Measurements from ENCODE around the gene DRGX. TPM values are rescaled to one million over a fixed set of nuclear protein-coding genes. Genes with fewer than 3 reads are reported as not detected.

The DRGX gene
- total and polyA plus RNA-seq, 2 experiments from 2014 or later = 0.09 TPM; not detected in 1

- Histone ChIP-seq H3K4me2 (ENCODE audit: unreplicated experiment) (no peak overlapping the region), H3K9ac (no peak overlapping the region), H3K4me1 (ENCODE audit: insufficient read depth) (no peaks in the 10 kb centered on the region), H3K79me2 (ENCODE audit: insufficient read depth) (no peaks in the 10 kb centered on the region), H3F3A (ENCODE audit: insufficient read depth) (no peaks in the 10 kb centered on the region), H3K4me3 (no peak overlapping the region), H4K20me1 (ENCODE audit: insufficient read depth) (no peaks in the 10 kb centered on the region), H2AFZ (no peak overlapping the region), H3K9me2 (ENCODE audit: insufficient read depth) (no peaks in the 10 kb centered on the region), H3K27ac (no peak overlapping the region), H3K27me3 (replicated peaks; ENCODE audit: insufficient read depth) (peaks cover 96% of the 10 kb centered on the region), H3K36me3 (ENCODE audit: low read depth) (no peaks in the 10 kb centered on the region), H3K9me3 (ENCODE audit: low read depth) (no peaks in the 10 kb centered on the region)
- WGBS, 2 experiments (ENCODE audit: low coverage in 1 of 2, low lambda C conversion rate in 2 of 2, missing lambda C conversion rate in 2 of 2) = 70 to 71% methylated on average over 2 of the region's 2 CpGs
- in situ Hi-C loops (cut with MboI) = loop anchor here (10.0 kb wide), 1 partner anchor 114 kb away; no protein-coding TSS in a partner anchor
- no peak for TF ChIP-seq EZH2 (IDR thresholded peaks at IDR 0.05; ENCODE audit: insufficient read depth, poor library complexity, severe bottlenecking)
- no peak for DNase-seq
These were observed 4.5 kb upstream of the DRGX start for GRCh38 chr10:49400365-49400764.

DNA sequence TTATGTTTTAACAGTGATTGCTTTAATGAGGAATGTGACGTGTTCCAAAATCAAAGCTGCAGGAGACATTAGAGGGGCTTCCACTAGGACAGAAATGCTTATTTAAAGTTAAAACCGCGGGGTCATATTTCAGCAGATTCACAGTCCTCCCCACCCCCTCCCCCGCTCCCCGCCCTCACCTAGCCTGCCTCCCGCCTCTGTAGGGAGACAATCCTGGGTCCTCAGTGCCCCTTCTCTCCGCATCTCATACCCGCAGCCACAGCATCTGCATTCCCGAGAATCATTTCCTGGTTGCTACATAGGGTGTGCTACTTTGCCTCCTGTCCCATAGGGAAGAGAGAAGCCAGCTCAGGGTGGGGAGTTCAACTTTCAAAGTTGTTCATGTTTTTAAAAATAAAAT lies 3.1 kb upstream of the DRGX start:
- WGBS, 2 experiments (ENCODE audit: low coverage in 1 of 2, low lambda C conversion rate in 2 of 2, missing lambda C conversion rate in 2 of 2) = 5 to 14% methylated on average over 9 of the region's 9 CpGs
- TF ChIP-seq EZH2 (IDR thresholded peaks at IDR 0.05; ENCODE audit: insufficient read depth, poor library complexity, severe bottlenecking) = no peak
- no peak for TF ChIP-seq EZH2phosphoT487 (IDR thresholded peaks at IDR 0.05; ENCODE audit: insufficient read depth, low read depth)
- no peaks in the 10 kb centered on the region for H3K9me3 ChIP-seq (ENCODE audit: low read depth)
- no peak overlapping the region for H2AFZ ChIP-seq
- no peak overlapping the region for H3K4me2 ChIP-seq (ENCODE audit: unreplicated experiment)
- in situ Hi-C loops (cut with MboI) = no loop called here
- no peaks in the 10 kb centered on the region for H3K4me1 ChIP-seq (ENCODE audit: insufficient read depth)
- H3F3A ChIP-seq (ENCODE audit: insufficient read depth) = no peaks in the 10 kb centered on the region
- no peaks in the 10 kb centered on the region for H3K79me2 ChIP-seq (ENCODE audit: insufficient read depth)
- no peaks in the 10 kb centered on the region for H3K9me2 ChIP-seq (ENCODE audit: insufficient read depth)
- H4K20me1 ChIP-seq (ENCODE audit: insufficient read depth) = no peaks in the 10 kb centered on the region
- peaks cover 99% of the 10 kb centered on the region for H3K27me3 ChIP-seq (replicated peaks; ENCODE audit: insufficient read depth)
- H3K4me3 ChIP-seq = no peak overlapping the region
- DNase-seq = no peak
- no peak overlapping the region for H3K9ac ChIP-seq
- H3K36me3 ChIP-seq (ENCODE audit: low read depth) = no peaks in the 10 kb centered on the region
- no peak overlapping the region for H3K27ac ChIP-seq

DNA sequence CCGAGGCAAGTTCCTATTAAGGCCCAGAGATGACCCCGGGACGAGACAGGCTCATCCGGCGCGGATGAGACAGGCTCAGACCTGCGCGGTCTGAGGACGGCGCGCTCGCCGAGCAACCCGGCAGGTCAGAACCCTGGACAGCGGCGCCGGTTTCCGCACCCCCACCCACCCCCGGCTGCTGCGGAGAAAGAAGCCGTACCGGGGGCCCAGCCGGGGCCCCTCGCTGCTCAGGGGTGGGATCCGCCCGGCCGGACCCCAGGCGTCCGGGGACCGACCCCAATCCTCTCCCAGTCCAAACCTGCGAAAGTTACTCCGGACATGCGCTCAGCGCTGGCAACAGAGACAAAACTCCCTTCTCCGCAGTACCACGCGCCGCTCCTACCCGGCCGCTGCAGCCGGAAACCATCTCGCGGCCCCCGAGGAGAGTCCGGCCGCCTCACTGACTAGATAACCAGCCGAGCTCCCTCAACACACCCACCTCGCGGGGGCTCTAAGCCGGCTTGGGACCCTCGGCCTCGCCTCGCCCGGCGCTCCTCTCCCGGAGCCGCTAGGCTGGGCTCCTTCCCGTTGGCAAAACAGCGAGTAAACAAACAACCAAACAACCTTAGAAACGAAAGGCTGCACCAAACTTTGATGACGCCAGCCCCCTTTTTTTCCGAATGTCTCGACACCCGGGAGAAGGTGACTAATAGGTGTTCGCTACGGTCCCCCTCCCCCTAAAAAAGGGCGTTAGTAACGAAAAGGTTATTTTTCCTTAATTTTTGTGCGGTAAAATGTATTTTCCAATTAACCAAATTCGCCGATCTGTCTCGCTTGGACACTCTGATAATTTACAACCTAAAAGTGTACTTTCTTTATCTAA lies 2.3 kb upstream of the DRGX start:
- 9 to 10% methylated on average over 61 to 72 of the region's 72 CpGs for WGBS, 2 experiments (ENCODE audit: low coverage in 1 of 2, low lambda C conversion rate in 2 of 2, missing lambda C conversion rate in 2 of 2)
- Histone ChIP-seq H3K4me3 (peak overlapping the region; percentile 50), H3K9me2 (ENCODE audit: insufficient read depth) (no peaks in the 10 kb centered on the region), H3K4me1 (ENCODE audit: insufficient read depth) (no peaks in the 10 kb centered on the region), H2AFZ (no peak overlapping the region), H3K27me3 (replicated peaks; ENCODE audit: insufficient read depth) (peaks cover 99% of the 10 kb centered on the region), H4K20me1 (ENCODE audit: insufficient read depth) (no peaks in the 10 kb centered on the region), H3F3A (ENCODE audit: insufficient read depth) (no peaks in the 10 kb centered on the region), H3K4me2 (ENCODE audit: unreplicated experiment) (peak overlapping the region; percentile 40), H3K79me2 (ENCODE audit: insufficient read depth) (no peaks in the 10 kb centered on the region), H3K36me3 (ENCODE audit: low read depth) (no peaks in the 10 kb centered on the region), H3K9ac (no peak overlapping the region), H3K27ac (no peak overlapping the region), H3K9me3 (ENCODE audit: low read depth) (no peaks in the 10 kb centered on the region)
- in situ Hi-C loops (cut with MboI) = no loop called here
- peak; percentile 64 for DNase-seq
- TF ChIP-seq EZH2phosphoT487 (IDR thresholded peaks at IDR 0.05; ENCODE audit: insufficient read depth, low read depth) (0 out of 2 replicates have a peak, but pooled peaks have one; percentile 19), EZH2 (IDR thresholded peaks at IDR 0.05; ENCODE audit: insufficient read depth, poor library complexity, severe bottlenecking) (peak; percentile 97)

GRCh38 chr10:49397036-49397999 lies 1.4 kb upstream of the DRGX start:
- peak; percentile 36; the same call in 1 of the 2 replicates for TF ChIP-seq EZH2phosphoT487 (IDR thresholded peaks at IDR 0.05; ENCODE audit: insufficient read depth, low read depth)
- TF ChIP-seq EZH2 (IDR thresholded peaks at IDR 0.05; ENCODE audit: insufficient read depth, poor library complexity, severe bottlenecking) = no peak
- no peak overlapping the region for H3K27ac ChIP-seq

More at GRCh38 chr10:49397036-49397999, 1.4 kb upstream of the DRGX start:
- no peaks in the 10 kb centered on the region for H3K9me2 ChIP-seq (ENCODE audit: insufficient read depth)
- in situ Hi-C loops (cut with MboI) = no loop called here
- H3F3A ChIP-seq (ENCODE audit: insufficient read depth) = no peaks in the 10 kb centered on the region
- H3K36me3 ChIP-seq (ENCODE audit: low read depth) = no peaks in the 10 kb centered on the region
- H4K20me1 ChIP-seq (ENCODE audit: insufficient read depth) = no peaks in the 10 kb centered on the region
- DNase-seq = no peak
- H3K4me1 ChIP-seq (ENCODE audit: insufficient read depth) = no peaks in the 10 kb centered on the region
- WGBS, 2 experiments (ENCODE audit: low coverage in 1 of 2, low lambda C conversion rate in 2 of 2, missing lambda C conversion rate in 2 of 2) = 6 to 7% methylated on average over 50 to 61 of the region's 61 CpGs
- no peaks in the 10 kb centered on the region for H3K79me2 ChIP-seq (ENCODE audit: insufficient read depth)
- no peak overlapping the region for H3K9ac ChIP-seq
- no peaks in the 10 kb centered on the region for H3K9me3 ChIP-seq (ENCODE audit: low read depth)
- no peak overlapping the region for H3K4me3 ChIP-seq
- no peak overlapping the region for H2AFZ ChIP-seq
- no peak overlapping the region for H3K4me2 ChIP-seq (ENCODE audit: unreplicated experiment)
- peaks cover 99% of the 10 kb centered on the region for H3K27me3 ChIP-seq (replicated peaks; ENCODE audit: insufficient read depth)

All from GM23248 (cell line).